Vagina (tissue), 2 donors: ENCODE measurements around the gene SUPV3L1.

Source experiments
- CTCF ChIP-seq, 3 experiments: fragments of 450-650 bp in 2 of 3; fragments of 200-600 bp in 1 of 3; sonication (generic) in 1 of 3; IDR thresholded peaks; one replicate each; pipeline ENCODE4 v1.5.1; 2017 to 2019; ENCODE audit warnings: antibody characterized with exemption in 3 of 3, mild to moderate bottlenecking in 2 of 3, moderate library complexity in 2 of 3
- POLR2A ChIP-seq, 2 donors: fragments of 450-650 bp; IDR thresholded peaks; one replicate each; pipeline ENCODE4 v1.6.1; 2017; ENCODE audit warnings: antibody characterized with exemption in 2 of 2, mild to moderate bottlenecking in 2 of 2, moderate library complexity in 2 of 2

GRCh38 chr10:69186524-69186923, 6.5 kb downstream of the SUPV3L1 start:
- TF ChIP-seq POLR2A (IDR thresholded peaks at IDR 0.05): no peak
- TF ChIP-seq CTCF (IDR thresholded peaks at IDR 0.05): no peak
